Mucosa of rectum (tissue), 2 donors: ENCODE results near the gene NDUFAF8.

Experiments
- H3K27ac ChIP-seq, 2 donors: one replicate each; pipeline ENCODE4 v1.7.0; 2013; ENCODE audit warnings: inconsistent platforms in 2 of 2, low read depth in 2 of 2, low read length in 2 of 2
- H3K27me3 ChIP-seq, 2 donors: one replicate each; pipeline ENCODE4 v1.7.0; 2013; ENCODE audit warnings: low read length in 2 of 2; ENCODE audit not compliant: control insufficient read depth in 2 of 2, insufficient read depth in 2 of 2
- H3K36me3 ChIP-seq, 2 donors: one replicate each; pipeline ENCODE4 v1.7.0; 2013; ENCODE audit warnings: low read length in 2 of 2; ENCODE audit not compliant: control insufficient read depth in 2 of 2, insufficient read depth in 2 of 2
- H3K4me1 ChIP-seq, 2 donors: one replicate each; pipeline ENCODE4 v1.7.0; 2013; ENCODE audit warnings: low read length in 2 of 2, mild to moderate bottlenecking in 1 of 2; ENCODE audit not compliant: control insufficient read depth in 2 of 2, insufficient read depth in 2 of 2
- H3K4me3 ChIP-seq, 2 donors: one replicate each; pipeline ENCODE4 v1.7.0; 2013; ENCODE audit warnings: low read length in 2 of 2
- H3K9ac ChIP-seq, 2 donors: one replicate each; pipeline ENCODE4 v1.7.0; 2013; ENCODE audit warnings: low read length in 2 of 2, low read depth in 1 of 2, mild to moderate bottlenecking in 1 of 2
- H3K9me3 ChIP-seq, 2 donors: one replicate each; pipeline ENCODE4 v1.7.0; 2013; ENCODE audit warnings: low read length in 2 of 2; ENCODE audit not compliant: control insufficient read depth in 2 of 2
- donor health status: healthy.
- donor health status: Normal muscosa, but diverticular disease.

Gene NDUFAF8

GRCh38 chr17:81260641-81261040 lies 21.5 kb downstream of the NDUFAF8 start:
- peaks cover 45 to 62% of the 10 kb centered on the region in 2 donors for H3K36me3 ChIP-seq
- no peaks in the 10 kb centered on the region for H3K27me3 ChIP-seq
- H3K9ac ChIP-seq, result no peak overlapping the region
- no peaks in the 10 kb centered on the region for H3K9me3 ChIP-seq
- H3K27ac ChIP-seq, result no peak overlapping the region
- H3K4me3 ChIP-seq, result no peak overlapping the region
- H3K4me1 ChIP-seq, result no peaks in the 10 kb centered on the region

- Histone ChIP-seq H3K9me3 (no peaks in the 10 kb centered on the region), H3K27ac (no peak overlapping the region), H3K9ac (no peak overlapping the region), H3K36me3 (peaks cover 49 to 66% of the 10 kb centered on the region in 2 donors), H3K4me1 (no peaks in the 10 kb centered on the region), H3K4me3 (no peak overlapping the region), H3K27me3 (no peaks in the 10 kb centered on the region)
Observed at GRCh38 chr17:81261096-81261495, 22.0 kb downstream of the NDUFAF8 start.

GRCh38 chr17:81261582-81262336 lies 22.6 kb downstream of the NDUFAF8 start:
- H3K4me3 ChIP-seq, result no peak overlapping the region
- peaks cover 51 to 69% of the 10 kb centered on the region in 2 donors for H3K36me3 ChIP-seq
- no peaks in the 10 kb centered on the region for H3K4me1 ChIP-seq
- H3K9ac ChIP-seq, result no peak overlapping the region
- H3K27ac ChIP-seq, result no peak overlapping the region
- H3K9me3 ChIP-seq, result no peaks in the 10 kb centered on the region
- H3K27me3 ChIP-seq, result no peaks in the 10 kb centered on the region

GRCh38 chr17:81263371-81264181 lies 24.5 kb downstream of the NDUFAF8 start:
- Histone ChIP-seq H3K9me3 (no peaks in the 10 kb centered on the region), H3K4me1 (no peaks in the 10 kb centered on the region), H3K36me3 (peaks cover 59 to 68% of the 10 kb centered on the region in 2 donors)

GRCh38 chr17:81264640-81265039 lies 25.5 kb downstream of the NDUFAF8 start:
- no peak overlapping the region for H3K4me3 ChIP-seq
- H3K27ac ChIP-seq, result no peak overlapping the region
- H3K9me3 ChIP-seq, result no peaks in the 10 kb centered on the region
- H3K9ac ChIP-seq, result no peak overlapping the region
- no peaks in the 10 kb centered on the region for H3K27me3 ChIP-seq
- no peaks in the 10 kb centered on the region for H3K4me1 ChIP-seq
- H3K36me3 ChIP-seq, result peaks cover 56 to 63% of the 10 kb centered on the region in 2 donors

More at GRCh38 chr17:81263371-81264181, 24.5 kb downstream of the NDUFAF8 start:
- H3K4me3 ChIP-seq, result no peak overlapping the region
- no peaks in the 10 kb centered on the region for H3K27me3 ChIP-seq
- H3K9ac ChIP-seq, result no peak overlapping the region
- no peak overlapping the region for H3K27ac ChIP-seq

- no peak overlapping the region for H3K4me3 ChIP-seq
- no peaks in the 10 kb centered on the region for H3K9me3 ChIP-seq
- H3K27ac ChIP-seq, result no peak overlapping the region
- no peaks in the 10 kb centered on the region for H3K27me3 ChIP-seq
- peaks cover 61 to 64% of the 10 kb centered on the region in 2 donors for H3K36me3 ChIP-seq
- H3K9ac ChIP-seq, result no peak overlapping the region
- no peaks in the 10 kb centered on the region for H3K4me1 ChIP-seq
Observed at GRCh38 chr17:81265576-81265975, 26.5 kb downstream of the NDUFAF8 start.

GRCh38 chr17:81267390-81268067 lies 28.4 kb downstream of the NDUFAF8 start:
- Histone ChIP-seq H3K9me3 (no peaks in the 10 kb centered on the region), H3K9ac (no peak overlapping the region), H3K4me1 (no peaks in the 10 kb centered on the region), H3K27me3 (no peaks in the 10 kb centered on the region), H3K4me3 (no peak overlapping the region), H3K36me3 (peaks cover 59 to 67% of the 10 kb centered on the region in 2 donors), H3K27ac (no peak overlapping the region)

GRCh38 chr17:81270279-81270678 lies 31.2 kb downstream of the NDUFAF8 start:
- Histone ChIP-seq H3K4me1 (no peaks in the 10 kb centered on the region), H3K36me3 (peaks cover 69% of the 10 kb centered on the region in 2 donors), H3K27ac (no peak overlapping the region), H3K27me3 (no peaks in the 10 kb centered on the region), H3K9me3 (no peaks in the 10 kb centered on the region), H3K9ac (no peak overlapping the region), H3K4me3 (no peak overlapping the region)

GRCh38 chr17:81271226-81271625 lies 32.1 kb downstream of the NDUFAF8 start:
- Histone ChIP-seq H3K27me3 (no peaks in the 10 kb centered on the region), H3K9ac (no peak overlapping the region), H3K36me3 (peaks cover 67% of the 10 kb centered on the region in 2 donors), H3K9me3 (no peaks in the 10 kb centered on the region), H3K4me1 (no peaks in the 10 kb centered on the region), H3K27ac (no peak overlapping the region), H3K4me3 (no peak overlapping the region)

- Histone ChIP-seq H3K9ac (no peak overlapping the region), H3K27ac (no peak overlapping the region), H3K9me3 (no peaks in the 10 kb centered on the region), H3K4me1 (peaks cover 7 to 10% of the 10 kb centered on the region in 2 donors), H3K4me3 (no peak overlapping the region), H3K36me3 (peaks cover 62 to 68% of the 10 kb centered on the region in 2 donors), H3K27me3 (no peaks in the 10 kb centered on the region)
Observed at GRCh38 chr17:81272616-81273015, 33.5 kb downstream of the NDUFAF8 start.
